GM12878 (cell line): ENCODE data around the gene HPF1. TPM values are rescaled to one million over a fixed set of nuclear protein-coding genes. Genes with fewer than 3 reads are reported as not detected.

Experiments
- ATAC-seq: fragments of 200-7000 bp; cut with Tn5 transposase; 3 replicates; pipeline ENCODE4 v1.9.1; 2020; ENCODE audit warnings: mild to moderate bottlenecking, moderate library complexity
- BruUV-seq: library from RNA; stranded (reverse); fragments of 400-500 nt; replicated peaks from 2 replicates; lab custom pipeline; 2021; lab: Mats Ljungman, UMichigan
- CTCF ChIA-PET: fragments of 300-600 bp; sonication (Branson Sonifier 250); formaldehyde crosslinking; extraction: SDS; loops from one replicate; lab custom pipeline; 2021; ENCODE audit warnings: inconsistent platforms; lab: Yijun Ruan, JAX
- POLR2A ChIA-PET: fragments of 350-600 bp; formaldehyde crosslinking; extraction: SDS; loops from one replicate; lab custom pipeline; 2021; ENCODE audit warnings: inconsistent platforms; lab: Charles Lee
- RAD21 ChIA-PET: fragments of 300-600 bp; sonication (Branson Sonifier 250); formaldehyde crosslinking; loops from one replicate; lab custom pipeline; 2023; ENCODE audit warnings: antibody characterized with exemption; ENCODE audit not compliant: unreplicated experiment; lab: Charles Lee
- SMC1A ChIA-PET: fragments of 300-600 bp; sonication (Branson Sonifier 250); formaldehyde crosslinking; loops from one replicate; lab custom pipeline; 2023; ENCODE audit not compliant: unreplicated experiment, uncharacterized antibody; lab: Charles Lee
- DNase-seq: peaks from one replicate; pipeline ENCODE4 v3.0.0-alpha.2; 2011; ENCODE audit warnings: low read depth, low spot score
- FAIRE-seq: peaks from 3 replicates; lab custom pipeline; 2011; peaks lifted over from hg19 to GRCh38; lab: Jason Lieb, UNC
- H2AFZ ChIP-seq: 2 replicates; pipeline ENCODE4 v1.6.0; 2011; ENCODE audit warnings: low read depth, low read length, control low read depth; ENCODE audit not compliant: control insufficient read depth
- H3K27ac ChIP-seq: 2 replicates; pipeline ENCODE4 v1.5.1; 2011; ENCODE audit warnings: control low read depth; ENCODE audit not compliant: control insufficient read depth, insufficient read depth
- H3K27me3 ChIP-seq, 2 experiments: replicated peaks in 1 of 2; 2 replicates each; pipeline versions ENCODE4 v1.6.0 to v1.6.1; 2011; ENCODE audit warnings: low read length in 1 of 2; ENCODE audit not compliant: control insufficient read depth in 2 of 2, insufficient read depth in 2 of 2
- H3K36me3 ChIP-seq, 2 experiments: 2 replicates each; pipeline ENCODE4 v1.5.1; 2011; ENCODE audit warnings: low read length in 1 of 2; ENCODE audit not compliant: control insufficient read depth in 2 of 2, insufficient read depth in 2 of 2
- H3K4me1 ChIP-seq: 2 replicates; pipeline ENCODE4 v1.6.1; 2011; ENCODE audit warnings: mild to moderate bottlenecking, low read length, moderate library complexity, mixed read lengths; ENCODE audit not compliant: control insufficient read depth, insufficient read depth
- H3K4me2 ChIP-seq: 2 replicates; pipeline ENCODE4 v1.6.0; 2011; ENCODE audit warnings: control low read depth; ENCODE audit not compliant: control insufficient read depth, insufficient read depth
- H3K4me3 ChIP-seq: fragments of 200-600 bp; sonication (generic); 2 replicates; pipeline ENCODE4 v1.5.1; 2016
- H3K79me2 ChIP-seq: 2 replicates; pipeline ENCODE4 v1.6.0; 2011; ENCODE audit warnings: low read length; ENCODE audit not compliant: control insufficient read depth, insufficient read depth
- H3K9ac ChIP-seq: 2 replicates; pipeline ENCODE4 v1.8.0; 2011; ENCODE audit warnings: low read length, control low read depth, mixed read lengths; ENCODE audit not compliant: control insufficient read depth, insufficient read depth
- H3K9me3 ChIP-seq: replicated peaks from 3 replicates; pipeline ENCODE4 v1.5.1; 2011; ENCODE audit warnings: mild to moderate bottlenecking, low read length; ENCODE audit not compliant: control insufficient read depth, insufficient read depth
- H4K20me1 ChIP-seq: 2 replicates; pipeline ENCODE4 v1.6.0; 2011; ENCODE audit not compliant: control insufficient read depth, insufficient read depth
- CEBPB ChIP-seq, 2 experiments: fragments of 150-350 bp in 1 of 2; IDR thresholded peaks; 2 replicates each; pipeline ENCODE4 v1.6.1; 2012 to 2014; ENCODE audit warnings: low read depth in 2 of 2, low read length in 2 of 2, borderline replicate concordance in 1 of 2, inconsistent platforms in 1 of 2
- WGBS: methylation state at CpG from one replicate; pipeline ENCODE4 v1.1.6; 2016; ENCODE audit warnings: low lambda C conversion rate; ENCODE audit not compliant: insufficient replicate concordance, insufficient coverage; ENCODE audit errors: missing lambda C conversion rate; 5-methylcytosine and 5-hydroxymethylcytosine counted together
- in situ Hi-C: fragments of 300-500 bp; cut with MboI; formaldehyde crosslinking; loops from 9 replicates; pipeline ENCODE4 v1.14.3; 2018; ENCODE audit warnings: mixed read lengths
- intact Hi-C: fragments of 100-400 bp; cut with micrococcal nuclease; formaldehyde crosslinking; loops from one replicate; pipeline ENCODE4 v1.14.2; 2022; ENCODE audit not compliant: unreplicated experiment
- polyA plus RNA-seq, 11 experiments: library from polyadenylated mRNA; depleted of rRNA in 4 of 11; unstranded in 6 of 11; stranded (reverse) in 5 of 11; fragments of >200 nt; fragmentation: Nextera tagmentation in 4 of 11; fragmentation: Illumina TruSeq in 1 of 11; extraction: Ambion mirVana in 4 of 11; extraction: Trizol in 1 of 11; gene quantifications; 1 replicate in 1 of 11; 2 replicates in 10 of 11; pipeline versions ENCODE4 v1.2.1 to v1.2.3, GENCODE V29; 2011 to 2016; ENCODE audit warnings: inconsistent platforms in 2 of 11, missing spikeins in 2 of 11, low read depth in 1 of 11
- total RNA-seq, 4 experiments: library from RNA; depleted of rRNA in 3 of 4; stranded (reverse); fragments of >200 nt in 3 of 4; fragmentation: Illumina TruSeq in 1 of 4; extraction: Trizol in 1 of 4; gene quantifications; 2 replicates each; pipeline versions ENCODE4 v1.2.1 to v1.2.3, GENCODE V29; 2013 to 2021
- TF ChIP-seq, protein P1 (sequence below): fragments of 450-650 bp; formaldehyde crosslinking; IDR thresholded peaks from 2 replicates; pipeline ENCODE4 v1.4.0; 2022; ENCODE audit warnings: mild to moderate bottlenecking, moderate library complexity
- TF ChIP-seq, protein P2 (sequence below): fragments of 450-650 bp; formaldehyde crosslinking; IDR thresholded peaks from 2 replicates; pipeline ENCODE4 v1.4.0; 2020; ENCODE audit warnings: mild to moderate bottlenecking, moderate library complexity
- TF ChIP-seq, protein P3 (sequence below): IDR thresholded peaks from 2 replicates; pipeline ENCODE4 v1.6.1; 2011; ENCODE audit warnings: borderline replicate concordance, low read depth, mild to moderate bottlenecking, moderate library complexity, mixed read lengths, low read length; ENCODE audit not compliant: insufficient read depth; ENCODE audit errors: extremely low read length
- TF ChIP-seq, protein P4 (sequence below): fragments of 450-650 bp; IDR thresholded peaks from 2 replicates; pipeline ENCODE4 v1.6.1; 2017; ENCODE audit warnings: antibody characterized with exemption, mild to moderate bottlenecking, moderate library complexity
- TF ChIP-seq, protein P5 (sequence below): IDR thresholded peaks from 2 replicates; pipeline ENCODE4 v1.6.1; 2012; ENCODE audit warnings: low read depth, low read length, improper control_type of control experiment

The HPF1 gene
- total and polyA plus RNA-seq, 10 of the 15 experiments (the other 5 are each of a cell fraction or from before 2014, with no cell fraction given) = 31.2 to 93.5 (median 48.7) TPM

DNA sequence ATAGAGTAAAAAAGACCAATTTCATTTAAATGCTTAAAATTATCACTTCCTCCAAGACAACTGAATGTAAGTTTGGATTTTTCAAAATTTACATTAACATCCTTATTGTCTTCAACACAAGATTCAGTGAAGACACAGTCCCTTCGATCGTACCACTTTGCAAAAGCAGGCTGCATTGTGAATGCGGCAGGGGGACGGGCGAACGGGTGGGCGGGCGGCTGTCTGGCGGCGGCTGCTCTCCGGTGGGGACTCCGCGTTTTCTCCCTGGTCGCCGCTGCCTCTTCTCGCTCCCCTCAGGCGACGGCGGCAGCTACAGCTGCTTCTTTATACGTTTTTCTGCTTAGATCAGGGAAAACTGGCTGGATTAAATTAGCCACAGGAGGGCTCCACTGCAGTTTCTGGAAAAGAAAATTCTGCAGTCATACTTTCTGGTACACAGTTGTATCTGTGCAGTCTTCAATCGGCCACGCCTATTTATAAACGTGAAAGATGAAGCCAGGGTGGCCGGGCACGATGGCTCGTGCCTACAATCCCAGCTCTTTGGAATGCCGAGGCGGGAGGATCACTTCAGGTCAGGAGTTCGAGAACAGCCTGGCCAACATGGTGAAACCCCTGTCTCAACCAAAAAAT, 33.9 kb upstream of the HPF1 start (continued):
- TF ChIP-seq, protein P1, sequence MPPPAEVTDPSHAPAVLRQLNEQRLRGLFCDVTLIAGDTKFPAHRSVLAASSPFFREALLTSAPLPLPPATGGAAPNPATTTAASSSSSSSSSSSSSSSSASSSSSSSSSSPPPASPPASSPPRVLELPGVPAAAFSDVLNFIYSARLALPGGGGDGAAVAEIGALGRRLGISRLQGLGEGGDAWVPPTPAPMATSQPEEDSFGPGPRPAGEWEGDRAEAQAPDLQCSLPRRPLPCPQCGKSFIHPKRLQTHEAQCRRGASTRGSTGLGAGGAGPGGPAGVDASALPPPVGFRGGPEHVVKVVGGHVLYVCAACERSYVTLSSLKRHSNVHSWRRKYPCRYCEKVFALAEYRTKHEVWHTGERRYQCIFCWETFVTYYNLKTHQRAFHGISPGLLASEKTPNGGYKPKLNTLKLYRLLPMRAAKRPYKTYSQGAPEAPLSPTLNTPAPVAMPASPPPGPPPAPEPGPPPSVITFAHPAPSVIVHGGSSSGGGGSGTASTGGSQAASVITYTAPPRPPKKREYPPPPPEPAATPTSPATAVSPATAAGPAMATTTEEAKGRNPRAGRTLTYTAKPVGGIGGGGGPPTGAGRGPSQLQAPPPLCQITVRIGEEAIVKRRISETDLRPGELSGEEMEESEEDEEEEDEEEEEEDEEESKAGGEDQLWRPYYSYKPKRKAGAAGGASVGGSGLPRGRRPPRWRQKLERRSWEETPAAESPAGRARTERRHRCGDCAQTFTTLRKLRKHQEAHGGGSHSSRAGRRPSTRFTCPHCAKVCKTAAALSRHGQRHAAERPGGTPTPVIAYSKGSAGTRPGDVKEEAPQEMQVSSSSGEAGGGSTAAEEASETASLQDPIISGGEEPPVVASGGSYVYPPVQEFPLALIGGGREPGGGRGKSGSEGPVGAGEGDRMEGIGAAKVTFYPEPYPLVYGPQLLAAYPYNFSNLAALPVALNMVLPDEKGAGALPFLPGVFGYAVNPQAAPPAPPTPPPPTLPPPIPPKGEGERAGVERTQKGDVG (CRISPR knock-in tag) = no peak

DNA sequence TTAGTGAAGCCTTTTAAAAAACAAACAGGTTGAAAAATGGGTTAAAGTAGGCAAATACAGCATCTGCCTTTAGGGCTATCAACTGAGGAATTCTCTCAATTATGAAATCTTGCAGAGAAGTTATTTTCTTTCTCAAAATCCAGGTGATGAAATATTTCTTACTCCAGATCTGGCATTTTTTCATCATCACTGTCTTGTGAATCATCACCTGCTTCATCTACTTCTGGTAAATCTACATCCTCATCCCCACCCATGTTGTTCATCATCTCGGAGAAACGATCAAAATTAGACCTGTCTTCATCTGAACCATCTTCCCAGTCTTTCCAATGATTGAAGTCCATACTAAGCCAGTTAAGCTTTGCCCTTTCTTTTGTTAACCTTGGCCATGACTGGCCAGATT, 33.3 kb upstream of the HPF1 start:
- no peaks in the 10 kb centered on the region for H4K20me1 ChIP-seq
- no peaks in the 10 kb centered on the region for H3K79me2 ChIP-seq
- no peak for DNase-seq
- ChIA-PET CTCF (no interaction called here), POLR2A (no interaction called here), RAD21 (no interaction called here), SMC1A (no interaction called here)
- BruUV-seq = no TSS peak
- ATAC-seq = no peak
- H3K36me3 ChIP-seq = no peaks in the 10 kb centered on the region
- peaks cover 0 to 3% of the 10 kb centered on the region in 2 experiments; a peak in 2 of 4 replicates for H3K27me3 ChIP-seq
- 92% methylated on average over 2 of the region's 2 CpGs for WGBS
- intact Hi-C loops = no loop called here
- H3K4me2 ChIP-seq = no peak overlapping the region
- no peak overlapping the region for H3K27ac ChIP-seq
- H3K9me3 ChIP-seq = no peaks in the 10 kb centered on the region
- H2AFZ ChIP-seq = no peak overlapping the region
- FAIRE-seq = no peak
- H3K4me3 ChIP-seq = no peak overlapping the region
- H3K9ac ChIP-seq = no peak overlapping the region
- in situ Hi-C loops = no loop called here
- no peaks in the 10 kb centered on the region for H3K4me1 ChIP-seq
- TF ChIP-seq, protein P2, sequence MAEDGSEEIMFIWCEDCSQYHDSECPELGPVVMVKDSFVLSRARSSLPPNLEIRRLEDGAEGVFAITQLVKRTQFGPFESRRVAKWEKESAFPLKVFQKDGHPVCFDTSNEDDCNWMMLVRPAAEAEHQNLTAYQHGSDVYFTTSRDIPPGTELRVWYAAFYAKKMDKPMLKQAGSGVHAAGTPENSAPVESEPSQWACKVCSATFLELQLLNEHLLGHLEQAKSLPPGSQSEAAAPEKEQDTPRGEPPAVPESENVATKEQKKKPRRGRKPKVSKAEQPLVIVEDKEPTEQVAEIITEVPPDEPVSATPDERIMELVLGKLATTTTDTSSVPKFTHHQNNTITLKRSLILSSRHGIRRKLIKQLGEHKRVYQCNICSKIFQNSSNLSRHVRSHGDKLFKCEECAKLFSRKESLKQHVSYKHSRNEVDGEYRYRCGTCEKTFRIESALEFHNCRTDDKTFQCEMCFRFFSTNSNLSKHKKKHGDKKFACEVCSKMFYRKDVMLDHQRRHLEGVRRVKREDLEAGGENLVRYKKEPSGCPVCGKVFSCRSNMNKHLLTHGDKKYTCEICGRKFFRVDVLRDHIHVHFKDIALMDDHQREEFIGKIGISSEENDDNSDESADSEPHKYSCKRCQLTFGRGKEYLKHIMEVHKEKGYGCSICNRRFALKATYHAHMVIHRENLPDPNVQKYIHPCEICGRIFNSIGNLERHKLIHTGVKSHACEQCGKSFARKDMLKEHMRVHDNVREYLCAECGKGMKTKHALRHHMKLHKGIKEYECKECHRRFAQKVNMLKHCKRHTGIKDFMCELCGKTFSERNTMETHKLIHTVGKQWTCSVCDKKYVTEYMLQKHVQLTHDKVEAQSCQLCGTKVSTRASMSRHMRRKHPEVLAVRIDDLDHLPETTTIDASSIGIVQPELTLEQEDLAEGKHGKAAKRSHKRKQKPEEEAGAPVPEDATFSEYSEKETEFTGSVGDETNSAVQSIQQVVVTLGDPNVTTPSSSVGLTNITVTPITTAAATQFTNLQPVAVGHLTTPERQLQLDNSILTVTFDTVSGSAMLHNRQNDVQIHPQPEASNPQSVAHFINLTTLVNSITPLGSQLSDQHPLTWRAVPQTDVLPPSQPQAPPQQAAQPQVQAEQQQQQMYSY (CRISPR knock-in tag) = no peak
- TF ChIP-seq, protein P3, sequence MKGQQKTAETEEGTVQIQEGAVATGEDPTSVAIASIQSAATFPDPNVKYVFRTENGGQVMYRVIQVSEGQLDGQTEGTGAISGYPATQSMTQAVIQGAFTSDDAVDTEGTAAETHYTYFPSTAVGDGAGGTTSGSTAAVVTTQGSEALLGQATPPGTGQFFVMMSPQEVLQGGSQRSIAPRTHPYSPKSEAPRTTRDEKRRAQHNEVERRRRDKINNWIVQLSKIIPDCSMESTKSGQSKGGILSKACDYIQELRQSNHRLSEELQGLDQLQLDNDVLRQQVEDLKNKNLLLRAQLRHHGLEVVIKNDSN = no peak
- TF ChIP-seq, protein P4, sequence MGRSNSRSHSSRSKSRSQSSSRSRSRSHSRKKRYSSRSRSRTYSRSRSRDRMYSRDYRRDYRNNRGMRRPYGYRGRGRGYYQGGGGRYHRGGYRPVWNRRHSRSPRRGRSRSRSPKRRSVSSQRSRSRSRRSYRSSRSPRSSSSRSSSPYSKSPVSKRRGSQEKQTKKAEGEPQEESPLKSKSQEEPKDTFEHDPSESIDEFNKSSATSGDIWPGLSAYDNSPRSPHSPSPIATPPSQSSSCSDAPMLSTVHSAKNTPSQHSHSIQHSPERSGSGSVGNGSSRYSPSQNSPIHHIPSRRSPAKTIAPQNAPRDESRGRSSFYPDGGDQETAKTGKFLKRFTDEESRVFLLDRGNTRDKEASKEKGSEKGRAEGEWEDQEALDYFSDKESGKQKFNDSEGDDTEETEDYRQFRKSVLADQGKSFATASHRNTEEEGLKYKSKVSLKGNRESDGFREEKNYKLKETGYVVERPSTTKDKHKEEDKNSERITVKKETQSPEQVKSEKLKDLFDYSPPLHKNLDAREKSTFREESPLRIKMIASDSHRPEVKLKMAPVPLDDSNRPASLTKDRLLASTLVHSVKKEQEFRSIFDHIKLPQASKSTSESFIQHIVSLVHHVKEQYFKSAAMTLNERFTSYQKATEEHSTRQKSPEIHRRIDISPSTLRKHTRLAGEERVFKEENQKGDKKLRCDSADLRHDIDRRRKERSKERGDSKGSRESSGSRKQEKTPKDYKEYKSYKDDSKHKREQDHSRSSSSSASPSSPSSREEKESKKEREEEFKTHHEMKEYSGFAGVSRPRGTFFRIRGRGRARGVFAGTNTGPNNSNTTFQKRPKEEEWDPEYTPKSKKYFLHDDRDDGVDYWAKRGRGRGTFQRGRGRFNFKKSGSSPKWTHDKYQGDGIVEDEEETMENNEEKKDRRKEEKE = no peak
- TF ChIP-seq CEBPB (IDR thresholded peaks at IDR 0.05; ENCODE audit: borderline replicate concordance in 1 of 2, low read depth in 2 of 2, low read length in 2 of 2) = no peak
- TF ChIP-seq, protein P5, sequence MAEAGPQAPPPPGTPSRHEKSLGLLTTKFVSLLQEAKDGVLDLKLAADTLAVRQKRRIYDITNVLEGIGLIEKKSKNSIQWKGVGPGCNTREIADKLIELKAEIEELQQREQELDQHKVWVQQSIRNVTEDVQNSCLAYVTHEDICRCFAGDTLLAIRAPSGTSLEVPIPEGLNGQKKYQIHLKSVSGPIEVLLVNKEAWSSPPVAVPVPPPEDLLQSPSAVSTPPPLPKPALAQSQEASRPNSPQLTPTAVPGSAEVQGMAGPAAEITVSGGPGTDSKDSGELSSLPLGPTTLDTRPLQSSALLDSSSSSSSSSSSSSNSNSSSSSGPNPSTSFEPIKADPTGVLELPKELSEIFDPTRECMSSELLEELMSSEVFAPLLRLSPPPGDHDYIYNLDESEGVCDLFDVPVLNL = no peak
